ENCODE measurements around the gene PLA2G3. TPM values are rescaled to one million over a fixed set of nuclear protein-coding genes. Genes with fewer than 3 reads are reported as not detected.

PLA2G3 gene
- total and polyA plus RNA-seq, 2 experiments from 2014 or later: 18.0 to 34.5 TPM

- TF ChIP-seq REST (IDR thresholded peaks at IDR 0.05; ENCODE audit: unreplicated experiment): no peak
These were observed 51.9 kb downstream of the PLA2G3 start (continued) for GRCh38 chr22:31088233-31088986.

- H3F3A ChIP-seq (replicated peaks; ENCODE audit: low read depth): no peaks in the 10 kb centered on the region
- no peaks in the 10 kb centered on the region for H4K20me1 ChIP-seq (replicated peaks; ENCODE audit: insufficient read depth)
- no peaks in the 10 kb centered on the region for H3K36me3 ChIP-seq (ENCODE audit: insufficient read depth)
- Mint-ChIP-seq H3K27ac (no peak overlapping the region), H3K4me1 (peaks cover 18% of the 10 kb centered on the region), H3K27me3 (ENCODE audit: insufficient read depth, low read depth, poor library complexity) (peaks cover 20% of the 10 kb centered on the region), H3K9me3 (no peaks in the 10 kb centered on the region), H3K4me3 (no peak overlapping the region), H3K36me3 (ENCODE audit: low read depth) (no peaks in the 10 kb centered on the region)
- no peaks in the 10 kb centered on the region for H3K27me3 ChIP-seq (ENCODE audit: insufficient read depth)
- ATAC-seq (no peak), DNase-seq (ENCODE audit: low spot score) (no peak)
- peaks cover 8% of the 10 kb centered on the region for H3K4me1 ChIP-seq (ENCODE audit: insufficient read depth)
- no peak overlapping the region for H3K4me2 ChIP-seq
- H3K27ac ChIP-seq (ENCODE audit: low read depth): no peak overlapping the region
- no peaks in the 10 kb centered on the region for H3K9me2 ChIP-seq (ENCODE audit: insufficient read depth)
- TF ChIP-seq CREB1 (CRISPR knock-in tag; IDR thresholded peaks at IDR 0.05; ENCODE audit: low read depth): no peak
- TF ChIP-seq JUNB (IDR thresholded peaks at IDR 0.05; ENCODE audit: unreplicated experiment): no peak
- TF ChIP-seq ZNF114 (CRISPR knock-in tag; IDR thresholded peaks at IDR 0.05): no peak
- TF ChIP-seq STAT1 (IDR thresholded peaks at IDR 0.05; ENCODE audit: unreplicated experiment): no peak
- no peak for TF ChIP-seq EZH2phosphoT487 (IDR thresholded peaks at IDR 0.05; ENCODE audit: unreplicated experiment)
- TF ChIP-seq ETS1 (IDR thresholded peaks at IDR 0.05): no peak
- TF ChIP-seq ZNF331 (CRISPR knock-in tag; IDR thresholded peaks at IDR 0.05; ENCODE audit: low read depth): no peak
- H3K79me2 ChIP-seq (replicated peaks; ENCODE audit: insufficient read depth): peaks cover 12% of the 10 kb centered on the region
- H3K4me3 ChIP-seq: no peak overlapping the region
- no peak overlapping the region for H2AFZ ChIP-seq
These were observed 52.5 kb downstream of the PLA2G3 start for GRCh38 chr22:31087744-31088215.

Data from GM23338 (cell line).